Hematopoietic multipotent progenitor cell treated with erythropoietin and hydrocortisone succinate and interleukin-3 and kit ligand, for 8 days (in vitro differentiated cells): ENCODE data around the gene HDAC4.
"Not testable (repeated sequence)": the region's sequence is repeated elsewhere in the genome, so short reads cannot be mapped to it uniquely, and the experiment has no call there.

ENCODE experiments used
- DNase-seq: peaks from one replicate; pipeline ENCODE4 v3.0.0-alpha.2; 2015

The HDAC4 gene

GRCh38 chr2:239093542-239093941 is 307.3 kb downstream of the HDAC4 start:
- DNase-seq: no peak

- no peak for DNase-seq
These were observed 308.1 kb downstream of the HDAC4 start for GRCh38 chr2:239092571-239093294.

DNA sequence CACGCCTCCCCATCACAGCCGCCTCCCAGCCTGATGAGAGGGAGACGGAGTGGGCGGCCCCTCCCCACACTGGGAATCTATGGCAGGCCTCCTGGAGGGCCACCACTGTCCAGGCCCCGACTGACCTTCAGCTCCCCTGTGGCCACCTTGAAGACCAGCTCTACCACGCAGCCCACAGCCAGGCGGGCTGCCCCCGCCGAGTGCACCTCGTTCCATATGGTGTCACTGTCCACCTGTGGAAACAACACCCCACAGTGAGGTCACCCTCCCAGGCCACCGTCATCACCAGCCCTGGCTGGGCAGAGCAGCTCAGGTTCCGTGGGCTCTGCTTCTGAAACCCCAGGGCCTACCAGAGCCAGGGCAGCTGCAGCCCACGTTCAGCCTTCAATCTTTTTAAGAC is 310.9 kb downstream of the HDAC4 start:
- no peak for DNase-seq

DNA sequence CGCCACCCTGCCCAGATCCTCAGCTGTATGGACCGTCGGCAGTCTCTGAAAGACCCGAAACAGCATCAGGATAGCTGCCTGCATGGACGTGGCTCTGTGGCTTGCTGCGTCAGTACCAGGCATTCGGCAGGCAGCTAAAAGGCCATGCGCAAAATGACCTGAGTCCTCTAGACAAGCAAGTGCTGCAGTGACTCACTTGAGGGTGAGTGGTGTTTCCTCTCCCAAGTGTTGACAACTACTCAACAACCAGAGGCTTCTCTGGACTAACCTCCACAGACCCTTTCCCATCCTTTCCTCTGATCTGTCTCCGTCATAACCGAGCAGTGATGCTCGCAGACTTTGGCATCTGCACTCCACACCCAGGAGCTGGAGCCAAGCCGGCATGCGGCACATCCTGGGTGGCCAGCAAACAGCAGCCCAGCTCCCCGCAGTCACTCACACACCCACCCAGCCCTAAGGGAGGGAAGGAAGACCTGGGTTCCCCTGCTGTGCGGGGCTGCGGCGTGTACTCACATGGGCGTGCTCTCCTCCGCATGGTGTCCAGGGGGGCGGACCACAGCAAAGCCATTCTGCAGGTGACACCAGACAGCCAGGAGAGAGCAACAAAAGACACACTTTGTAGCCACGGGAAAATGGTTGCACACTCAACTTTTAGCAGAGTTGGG is 313.6 kb downstream of the HDAC4 start:
- DNase-seq: no peak

DNA sequence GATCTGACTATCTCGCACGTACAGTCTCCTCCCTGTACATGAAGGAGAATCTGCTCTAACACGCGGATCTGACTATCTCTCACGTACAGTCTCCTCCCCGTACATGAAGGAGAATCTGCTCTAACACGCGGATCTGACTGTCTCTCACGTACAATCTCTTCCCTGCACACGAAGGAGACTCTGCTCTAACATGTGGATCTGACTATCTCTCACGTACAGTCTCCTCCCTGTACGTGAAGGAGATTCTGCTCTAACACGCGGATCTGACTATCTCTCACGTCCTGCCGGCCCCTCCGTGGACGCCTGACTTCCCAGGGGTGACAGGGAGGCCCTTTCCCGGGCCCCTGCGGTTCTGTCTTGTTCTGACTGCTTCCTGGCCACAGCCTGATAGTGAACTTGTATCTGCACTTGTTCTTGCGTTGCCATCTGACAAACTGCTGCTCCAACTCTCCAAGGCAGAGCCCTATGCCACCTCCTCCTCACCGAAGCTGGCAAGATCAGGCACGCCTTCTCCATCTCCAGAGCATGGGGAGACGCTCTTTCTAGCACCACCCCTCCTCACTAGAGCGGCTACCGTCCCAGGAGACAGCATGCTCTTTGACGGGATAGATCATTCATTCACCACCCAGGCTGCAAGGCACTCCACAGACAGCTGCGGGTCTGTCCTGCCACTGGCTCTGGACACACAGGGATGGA is 314.3 kb downstream of the HDAC4 start:
- DNase-seq: no peak

DNA sequence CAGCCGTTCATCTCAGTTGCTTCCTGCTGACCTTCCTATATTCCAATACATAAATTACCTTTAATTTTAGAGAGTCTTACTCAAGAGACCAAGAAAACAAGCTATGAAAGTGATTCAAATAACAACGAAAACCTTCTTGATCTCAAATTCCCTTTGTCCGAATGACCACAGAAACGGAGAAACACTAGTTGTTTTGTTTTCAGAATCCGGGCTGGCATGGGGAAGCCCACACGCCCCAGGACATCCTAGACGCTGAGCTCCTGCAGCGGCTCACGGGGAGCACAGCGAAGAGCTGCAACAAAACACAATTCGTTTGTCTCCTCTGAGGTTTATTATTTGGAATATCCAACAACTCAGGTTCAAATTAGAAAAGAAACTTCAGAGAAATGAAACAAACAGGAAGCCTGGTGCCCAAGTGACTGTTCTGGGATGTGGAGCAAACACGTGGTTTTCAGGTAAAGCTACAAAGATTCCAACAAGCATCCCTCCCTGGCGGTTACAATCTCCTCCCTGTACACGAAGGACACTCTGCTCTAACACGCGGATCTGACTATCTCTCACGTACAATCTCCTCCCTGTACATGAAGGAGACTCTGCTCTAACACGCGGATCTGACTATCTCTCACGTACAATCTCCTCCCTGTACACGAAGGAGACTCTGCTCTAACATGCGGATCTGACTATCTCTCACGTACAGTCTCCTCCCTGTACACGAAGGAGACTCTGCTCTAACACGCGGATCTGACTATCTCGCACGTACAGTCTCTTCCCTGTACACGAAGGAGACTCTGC is 315.4 kb downstream of the HDAC4 start:
- DNase-seq: no peak

GRCh38 chr2:239084007-239084406 is 316.8 kb downstream of the HDAC4 start:
- no peak for DNase-seq

- DNase-seq: no peak
These were observed 318.4 kb downstream of the HDAC4 start for GRCh38 chr2:239082425-239082824.

- no peak for DNase-seq
These were observed 319.2 kb downstream of the HDAC4 start for GRCh38 chr2:239081622-239082021.

- no peak for DNase-seq
These were observed 319.8 kb downstream of the HDAC4 start for GRCh38 chr2:239081046-239081445.

- no peak for DNase-seq
These were observed 321.0 kb downstream of the HDAC4 start for GRCh38 chr2:239079671-239080294.

DNA sequence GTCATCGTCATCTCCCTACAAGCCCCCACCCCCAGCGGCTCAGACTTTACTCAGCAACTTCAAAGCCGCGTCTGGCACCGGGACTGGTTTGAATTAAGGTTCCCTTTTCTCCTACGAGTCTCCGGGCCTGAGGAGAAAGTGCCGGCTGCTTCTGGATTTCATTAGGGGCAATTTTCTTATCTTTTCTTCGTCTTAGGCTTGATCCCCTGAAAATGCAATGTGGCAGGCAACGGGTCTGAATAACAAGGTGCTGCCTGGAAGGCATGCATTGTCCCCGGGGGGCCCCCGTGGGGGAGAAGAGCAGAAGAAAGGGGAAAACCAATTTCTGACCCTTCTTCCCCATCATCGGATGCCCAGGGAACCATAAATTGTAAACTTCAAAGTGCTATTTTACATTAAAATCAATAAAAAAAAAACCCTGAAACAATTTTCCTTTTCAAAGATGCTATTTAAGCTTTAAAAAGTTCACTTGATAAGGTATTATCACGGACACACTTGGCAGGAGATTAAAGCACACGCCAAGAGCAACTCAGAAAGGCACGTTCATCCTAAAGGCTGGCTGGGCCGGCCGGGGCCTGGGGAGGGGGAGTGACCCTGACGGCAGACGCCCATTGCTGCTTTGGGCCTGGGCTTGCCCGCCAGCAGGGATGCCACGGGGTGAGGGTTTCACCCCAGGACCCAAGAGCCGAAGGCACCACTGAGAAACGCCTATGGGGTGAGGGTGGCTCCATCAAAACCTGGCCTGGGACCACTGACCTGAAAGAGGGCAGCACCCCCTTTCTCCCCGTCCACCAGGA is 322.5 kb downstream of the HDAC4 start:
- no peak for DNase-seq

- DNase-seq: no peak
These were observed 323.6 kb downstream of the HDAC4 start for GRCh38 chr2:239077260-239077659.

DNA sequence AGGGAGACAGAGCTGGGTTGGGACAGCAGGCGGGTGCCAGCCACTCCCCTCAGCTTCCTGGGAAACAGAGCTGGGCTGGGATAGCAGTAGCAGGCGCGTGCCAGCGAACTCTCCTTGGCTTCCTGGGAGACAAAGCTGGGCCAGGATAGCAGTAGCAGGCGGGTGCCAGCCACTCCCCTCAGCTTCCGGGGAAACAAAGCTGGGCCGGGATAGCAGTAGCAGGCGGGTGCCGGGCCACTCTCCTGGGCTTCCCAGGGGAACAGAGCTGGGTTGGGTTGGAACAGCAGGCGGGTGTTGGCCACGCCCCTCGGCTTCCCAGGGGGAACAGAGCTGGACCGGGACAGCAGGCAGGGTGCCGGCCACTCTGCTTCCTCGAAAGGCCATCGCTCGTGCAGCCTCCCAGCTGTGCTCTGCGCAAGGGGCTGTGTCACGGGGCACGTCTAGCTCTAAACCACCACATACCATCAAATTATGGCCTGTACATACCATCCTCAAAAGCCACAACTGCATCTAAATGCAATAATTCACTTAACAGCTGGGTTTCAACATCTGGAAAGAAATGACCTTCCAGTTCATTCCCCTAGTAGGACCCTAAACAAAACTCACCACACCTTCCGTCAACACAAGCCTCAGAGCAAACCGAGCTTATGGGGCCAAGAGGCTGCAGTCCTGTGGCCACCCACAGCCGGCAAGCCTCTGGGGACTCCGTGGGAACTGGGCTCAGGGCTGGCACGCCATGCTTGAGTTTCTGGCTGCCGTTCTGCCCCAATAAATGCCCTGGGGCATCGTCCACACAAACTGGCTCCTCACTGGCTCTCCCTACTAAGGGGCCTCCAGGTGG is 324.7 kb downstream of the HDAC4 start:
- DNase-seq: no peak

DNA sequence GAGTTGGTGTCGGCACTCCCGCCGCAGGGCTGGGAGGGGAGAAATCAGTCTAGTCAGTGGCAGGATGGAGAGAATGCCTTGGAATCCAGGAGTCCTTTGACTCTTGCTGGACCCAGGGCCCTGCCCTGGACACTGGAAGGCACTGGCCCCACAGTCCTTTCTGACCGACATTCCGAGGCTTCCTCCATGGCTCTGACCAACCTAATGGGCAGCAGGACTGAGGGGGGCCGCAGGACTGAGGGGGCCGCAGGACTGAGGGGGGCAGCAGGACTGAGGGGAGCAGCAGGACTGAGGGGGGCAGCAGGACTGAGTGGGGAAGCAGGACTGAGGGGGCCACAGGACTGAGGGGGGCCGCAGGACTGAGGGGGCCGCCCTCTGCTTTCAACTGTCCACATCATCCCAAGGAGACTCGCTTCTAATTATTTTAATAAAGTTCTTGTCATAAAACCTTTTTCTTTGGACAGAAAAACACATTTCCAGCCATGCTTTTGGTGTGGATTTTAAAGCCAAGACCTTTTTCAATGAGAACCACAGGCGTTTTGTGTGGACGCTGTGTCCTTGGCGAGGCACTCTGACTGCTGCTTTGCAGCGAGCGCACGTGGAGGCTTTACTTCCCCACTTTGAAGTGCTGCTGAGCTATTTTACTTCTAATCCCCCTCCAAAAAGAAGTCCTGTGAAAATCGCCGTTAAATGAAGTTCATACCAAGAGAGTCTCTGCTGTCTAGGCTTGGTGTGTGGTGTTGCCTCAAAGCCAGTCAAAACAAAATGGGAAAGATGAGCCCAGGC is 326.9 kb downstream of the HDAC4 start:
- no peak for DNase-seq

- no peak for DNase-seq
These were observed 327.6 kb downstream of the HDAC4 start for GRCh38 chr2:239073270-239073669.

DNA sequence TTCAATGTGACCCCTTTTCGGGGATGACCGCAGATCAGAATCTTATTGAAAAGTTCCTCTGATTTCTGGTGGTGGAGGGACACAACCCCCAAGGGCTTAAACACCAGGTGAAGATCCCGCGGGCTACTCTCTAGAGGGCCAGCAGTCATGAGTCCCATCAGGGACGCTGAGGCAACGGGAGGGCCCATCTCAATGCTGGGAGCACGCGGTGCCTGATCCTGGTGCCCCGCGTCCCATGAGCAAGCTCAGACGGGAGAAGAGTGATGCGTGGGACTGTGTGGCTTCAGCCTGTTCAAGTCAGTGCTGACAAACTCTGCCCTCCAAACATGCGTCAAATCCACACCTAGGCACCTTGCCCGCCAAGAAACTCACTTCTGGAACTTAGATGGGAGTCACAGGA is 328.0 kb downstream of the HDAC4 start:
- no peak for DNase-seq

- no peak for DNase-seq
These were observed 330.4 kb downstream of the HDAC4 start for GRCh38 chr2:239070466-239070865.

GRCh38 chr2:239069362-239070333 is 331.2 kb downstream of the HDAC4 start:
- not testable (repeated sequence) for DNase-seq
